ENCODE results near the gene ERO1B.
"Not testable (repeated sequence)": the region's sequence is repeated elsewhere in the genome, so short reads cannot be mapped to it uniquely, and the experiment has no call there.

Gene ERO1B

DNA sequence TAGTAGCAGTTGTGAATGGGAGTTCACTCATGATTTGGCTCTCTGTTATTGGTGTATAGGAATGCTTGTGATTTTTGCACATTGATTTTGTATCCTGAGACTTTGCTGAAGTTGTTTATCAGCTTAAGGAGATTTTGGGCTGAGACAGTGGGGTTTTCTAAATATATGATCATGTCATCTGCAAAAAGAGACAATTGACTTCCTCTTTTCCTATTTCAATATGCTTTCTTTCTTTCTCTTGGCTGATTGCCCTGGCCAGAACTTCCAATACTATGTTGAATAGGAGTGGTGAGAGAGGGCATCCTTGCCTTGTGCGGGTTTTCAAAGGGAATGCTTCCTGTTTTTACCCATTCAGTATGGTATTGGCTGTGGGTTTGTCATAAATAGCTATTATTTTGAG lies 93.7 kb downstream of the ERO1B start:
- FAIRE-seq; DNase-seq (ENCODE audit: low spot score): not testable (repeated sequence)

DNA sequence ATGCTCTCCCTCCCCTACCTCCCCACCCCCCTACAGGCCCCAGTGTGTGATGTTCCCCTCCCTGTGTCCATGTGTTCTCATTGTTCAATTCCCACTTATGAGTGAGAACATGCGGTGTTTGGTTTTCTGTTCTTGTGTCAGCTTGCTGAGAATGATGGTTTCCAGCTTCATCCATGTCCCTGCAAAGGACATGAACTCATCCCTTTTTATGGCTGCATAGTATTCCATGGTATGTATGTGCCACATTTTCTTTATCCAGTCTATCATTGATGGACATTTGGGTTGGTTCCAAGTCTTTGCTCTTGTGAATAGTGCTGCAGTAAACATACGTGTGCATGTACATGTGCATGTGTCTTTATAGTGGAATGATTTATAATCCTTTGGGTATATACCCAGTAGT lies 95.3 kb downstream of the ERO1B start:
- not testable (repeated sequence) for FAIRE-seq; DNase-seq (ENCODE audit: low spot score)

GRCh38 chr1:236185687-236186086 lies 96.1 kb downstream of the ERO1B start:
- no peak for FAIRE-seq
- no peak for DNase-seq (ENCODE audit: low spot score)

DNA sequence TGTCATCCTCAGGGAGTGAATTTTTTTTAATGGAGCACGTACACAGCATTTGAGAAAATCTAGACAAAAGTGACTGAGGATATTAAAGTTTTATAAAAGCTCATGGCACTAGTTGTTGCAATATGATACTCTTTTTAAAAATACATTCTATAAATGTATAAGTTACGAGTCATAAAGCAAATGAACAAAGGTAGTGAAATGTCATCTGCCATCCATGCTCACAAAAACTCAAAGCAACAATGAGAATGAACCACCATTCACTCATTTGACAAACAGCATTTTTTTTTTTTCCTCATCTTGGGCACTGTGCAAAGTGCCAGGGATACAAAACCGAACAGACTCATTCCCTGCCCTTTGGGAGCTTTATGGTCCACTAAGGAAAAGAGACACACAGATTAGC lies 100.7 kb downstream of the ERO1B start:
- FAIRE-seq (peak; percentile 67), DNase-seq (ENCODE audit: low spot score) (peak; percentile 52)

DNA sequence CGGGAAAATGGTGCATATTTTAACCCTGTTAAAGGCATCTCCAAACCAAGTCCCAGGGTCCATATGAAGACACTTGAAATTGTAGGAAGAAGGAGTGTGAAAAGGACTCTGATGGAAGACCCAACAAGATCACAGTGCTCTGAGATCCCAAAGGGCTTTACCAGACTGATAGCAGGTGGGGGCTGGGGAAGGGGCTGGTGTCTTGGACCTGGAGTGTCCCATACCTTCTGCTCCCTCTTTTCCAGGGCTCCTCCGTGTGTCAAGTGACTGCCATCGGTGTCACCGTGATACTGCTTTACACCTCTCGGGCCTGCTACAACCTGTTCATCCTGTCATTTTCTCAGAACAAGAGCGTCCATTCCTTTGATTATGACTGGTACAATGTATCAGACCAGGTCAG lies 102.1 kb downstream of the ERO1B start:
- no peak for FAIRE-seq
- no peak for DNase-seq (ENCODE audit: low spot score)

- FAIRE-seq = peak; percentile 82
- DNase-seq (ENCODE audit: low spot score) = peak; percentile 79
These were observed 105.1 kb downstream of the ERO1B start for GRCh38 chr1:236176337-236177336.

DNA sequence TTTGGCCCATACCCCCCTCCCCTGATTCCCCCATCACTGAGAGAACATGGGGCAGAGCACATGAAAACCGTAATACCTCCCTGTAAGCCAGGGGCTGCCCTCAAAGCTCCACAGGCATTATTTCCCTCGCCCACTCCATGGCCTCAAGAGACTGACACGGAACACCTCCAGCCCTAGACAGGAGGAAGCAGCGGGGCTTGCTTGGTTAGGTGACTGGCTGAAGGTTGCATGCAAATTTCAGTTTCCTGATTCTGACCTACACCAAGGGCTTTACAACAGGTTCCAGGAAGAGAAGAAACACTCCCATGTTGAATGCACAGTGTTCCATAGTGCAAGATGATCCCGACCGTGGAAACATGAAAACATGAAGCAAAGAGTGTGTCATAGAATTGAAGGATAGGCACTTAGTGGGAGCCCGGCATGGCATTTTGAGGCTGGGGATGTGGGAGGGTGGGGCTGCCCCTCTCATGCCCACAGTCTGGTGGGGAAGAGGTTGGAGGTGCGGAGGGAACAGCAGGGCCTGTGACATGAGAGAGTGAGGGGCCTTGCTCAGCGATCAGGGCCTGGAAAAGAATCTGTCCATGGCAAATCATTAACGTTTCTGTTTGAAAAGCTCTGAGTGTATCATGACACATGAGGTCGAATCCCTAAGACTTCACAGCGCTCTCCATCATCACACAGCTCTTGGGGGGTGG lies 106.0 kb downstream of the ERO1B start:
- DNase-seq (ENCODE audit: low spot score) = peak; percentile 71
- peak; percentile 11 for FAIRE-seq

DNA sequence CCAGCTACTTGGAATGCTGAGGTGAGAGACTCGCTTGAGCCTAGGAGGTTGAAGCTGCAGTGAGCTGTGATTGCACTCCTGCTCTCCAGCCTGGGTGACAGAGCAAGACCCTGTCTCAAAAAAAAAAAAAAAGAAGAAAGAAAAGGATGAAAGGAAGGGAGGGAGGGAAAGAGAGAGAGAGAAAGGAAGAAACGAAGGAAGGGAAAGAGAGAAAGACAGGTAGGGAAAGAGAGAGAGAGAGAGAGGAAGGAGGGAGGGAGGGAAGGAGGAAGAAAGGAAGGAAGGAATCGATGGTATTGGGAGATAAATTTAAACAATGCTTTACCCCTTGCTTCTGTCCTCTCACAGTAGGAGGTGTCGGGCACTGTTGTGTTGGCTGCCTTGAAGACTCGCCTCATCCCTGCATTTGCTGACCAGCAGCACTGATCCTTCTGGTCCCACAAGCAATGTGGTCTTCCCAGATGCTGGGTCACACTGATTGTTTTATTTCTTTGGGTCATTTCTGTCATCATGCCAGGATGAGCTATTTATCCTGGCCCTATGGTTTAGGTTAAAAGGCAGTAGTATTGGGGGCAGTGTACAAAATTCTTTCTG lies 108.5 kb downstream of the ERO1B start:
- no peak for DNase-seq (ENCODE audit: low spot score)
- no peak for FAIRE-seq

- no peak for FAIRE-seq
- no peak for DNase-seq (ENCODE audit: low spot score)
These were observed 109.6 kb downstream of the ERO1B start for GRCh38 chr1:236172041-236172579.

DNA sequence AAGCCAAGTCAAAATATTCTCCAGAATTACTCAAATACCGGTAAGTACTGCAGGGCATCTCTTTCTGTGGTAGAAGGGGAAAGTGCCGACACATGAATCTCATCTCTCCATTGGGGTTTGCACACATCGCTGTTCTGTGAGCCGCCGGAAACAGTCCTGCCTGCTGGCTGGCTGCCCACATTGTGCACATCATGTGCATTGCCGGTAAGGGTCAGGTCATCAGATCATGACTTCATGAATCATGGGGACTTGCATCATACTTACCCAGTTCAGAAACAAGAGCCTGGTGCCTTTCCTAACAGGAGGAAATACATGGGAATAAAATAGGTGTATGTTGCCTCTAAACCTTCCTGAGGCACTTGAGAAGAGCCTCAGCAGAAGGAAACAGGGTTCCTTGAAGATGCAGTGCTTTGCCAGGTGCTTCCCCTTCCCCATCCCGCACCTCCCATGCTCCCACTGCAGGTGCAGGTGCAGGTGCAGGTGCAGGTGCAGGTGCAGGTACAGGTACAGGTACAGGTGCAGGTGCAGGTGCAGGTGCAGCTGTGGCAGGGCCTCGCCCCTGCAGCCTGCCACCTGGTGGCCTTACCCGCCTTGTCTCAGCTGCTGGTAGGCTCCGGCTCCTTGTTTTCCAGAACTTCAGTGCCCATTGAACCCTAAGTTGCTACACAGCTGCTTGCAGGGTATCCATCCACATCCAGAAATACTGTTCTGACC lies 112.9 kb downstream of the ERO1B start:
- peak; percentile 48 for FAIRE-seq
- DNase-seq (ENCODE audit: low spot score) = peak; percentile 80

GRCh38 chr1:236167578-236167977 lies 114.2 kb downstream of the ERO1B start:
- FAIRE-seq (no peak), DNase-seq (ENCODE audit: low spot score) (no peak)

DNA sequence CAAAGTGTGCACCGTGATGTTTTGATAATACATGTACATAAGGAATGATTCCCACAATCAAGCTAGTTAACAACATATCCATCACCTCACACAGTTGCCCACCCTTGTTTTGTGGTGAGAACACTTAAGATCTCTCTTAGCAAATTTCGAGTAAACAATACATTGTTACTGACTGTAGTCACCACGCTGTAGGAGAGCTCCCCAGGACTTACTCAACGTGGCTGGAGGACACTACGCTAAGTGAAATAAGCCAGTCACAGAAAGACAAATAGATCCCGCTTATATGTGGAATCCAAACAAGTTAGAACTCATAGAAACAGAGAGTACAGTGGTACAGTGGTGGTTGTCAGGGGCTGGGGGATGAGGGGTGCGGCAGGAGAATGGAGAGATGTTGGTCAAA lies 114.6 kb downstream of the ERO1B start:
- DNase-seq (ENCODE audit: low spot score) (no peak), FAIRE-seq (no peak)

DNA sequence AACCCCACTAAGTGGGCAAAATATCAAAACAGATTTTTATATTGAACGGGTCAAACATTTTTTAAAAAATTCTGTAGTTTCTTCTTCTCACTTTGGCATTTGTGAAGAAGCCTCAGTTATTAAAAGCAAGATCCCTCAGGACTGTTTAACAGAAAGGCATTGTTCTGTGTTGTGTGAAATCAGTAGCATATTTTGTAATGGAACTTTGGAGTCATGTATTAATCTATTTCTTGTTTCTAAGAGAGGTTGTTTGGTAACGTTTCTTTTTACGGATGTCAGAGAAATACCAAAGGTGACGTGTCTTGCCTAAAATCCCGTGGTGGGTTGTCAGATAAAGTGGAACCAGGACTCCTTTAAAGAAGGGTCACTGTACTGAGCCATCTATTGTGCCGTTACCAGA lies 115.7 kb downstream of the ERO1B start:
- DNase-seq (ENCODE audit: low spot score) (no peak), FAIRE-seq (no peak)

All from RCC 7860 (cell line).